Ectodermal cell (in vitro differentiated cells): ENCODE data around the gene SGCA.
A peak's percentile ranks its signal among the peaks of the same experiment; 100 is the strongest.

Experiments
- H3K27ac ChIP-seq: 2 replicates; pipeline ENCODE4 v1.7.0; 2013; ENCODE audit warnings: mild to moderate bottlenecking, low read depth, low read length; ENCODE audit not compliant: insufficient read depth, poor library complexity, severe bottlenecking
- H3K27me3 ChIP-seq: 2 replicates; pipeline ENCODE4 v1.7.0; 2013; ENCODE audit warnings: mild to moderate bottlenecking, low read length; ENCODE audit not compliant: insufficient read depth, control insufficient read depth, poor library complexity, severe bottlenecking
- H3K36me3 ChIP-seq: one replicate; pipeline ENCODE4 v1.7.0; 2013; ENCODE audit warnings: low read length; ENCODE audit not compliant: control insufficient read depth, insufficient read depth
- H3K4me1 ChIP-seq: one replicate; pipeline ENCODE4 v1.7.0; 2013; ENCODE audit warnings: low read length; ENCODE audit not compliant: control insufficient read depth, insufficient read depth
- H3K4me3 ChIP-seq: 2 replicates; pipeline ENCODE4 v1.7.0; 2013; ENCODE audit warnings: low read depth, low read length, control low read depth; ENCODE audit not compliant: insufficient read depth
- H3K9me3 ChIP-seq: 2 replicates; pipeline ENCODE4 v1.7.0; 2013; ENCODE audit warnings: mild to moderate bottlenecking, low read length, moderate library complexity; ENCODE audit not compliant: control insufficient read depth
- WGBS, 2 experiments: methylation state at CpG; one replicate each; pipeline ENCODE4 v1.1.7; 2013; ENCODE audit warnings: missing lambda C conversion rate in 2 of 2; 5-methylcytosine and 5-hydroxymethylcytosine counted together

The SGCA gene

DNA sequence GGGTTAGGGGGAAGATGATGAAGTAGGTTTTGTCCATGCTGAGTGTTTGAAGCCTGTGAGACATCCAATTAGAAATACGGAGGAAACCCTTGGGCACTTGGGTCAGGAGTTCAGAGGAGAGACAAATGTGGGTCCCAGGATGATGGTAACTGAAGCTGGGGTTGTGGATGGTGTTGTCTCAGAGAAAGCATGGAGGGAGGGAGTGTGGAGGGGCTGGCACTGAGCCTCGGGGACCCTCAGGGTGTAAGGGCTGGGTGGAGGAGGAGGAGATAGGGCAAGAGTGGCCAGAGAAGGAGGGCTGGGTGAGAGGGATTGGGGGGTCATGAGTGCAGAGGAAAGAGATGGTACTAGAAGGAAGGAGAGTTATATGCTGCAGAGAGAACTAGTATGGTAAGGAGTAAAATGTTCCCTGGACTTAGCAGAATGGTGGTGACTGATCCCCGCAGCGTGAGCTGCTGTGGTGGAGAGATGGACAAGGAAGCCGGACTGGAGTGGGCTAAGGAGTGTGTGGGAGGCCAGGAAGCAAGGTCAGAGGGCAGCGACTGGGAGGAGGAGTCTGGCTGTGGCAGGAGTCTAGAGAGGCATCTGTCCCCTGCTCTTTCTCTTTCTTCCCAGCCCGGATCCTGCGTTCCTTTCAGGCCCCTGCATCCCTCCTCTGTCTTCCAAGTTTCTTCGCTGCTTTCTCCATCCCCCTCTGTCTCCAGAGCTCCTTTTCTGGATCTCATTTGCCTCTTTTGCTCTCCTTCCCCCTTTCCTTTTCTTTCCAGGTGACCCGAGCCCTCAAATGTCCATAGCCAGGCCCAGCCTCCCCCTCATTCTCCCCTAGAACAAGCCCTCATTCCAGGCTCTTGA is 39.5 kb downstream of the SGCA start:
- peaks cover 29% of the 10 kb centered on the region for H3K4me1 ChIP-seq
- H3K27ac ChIP-seq: no peak overlapping the region
- WGBS, 2 experiments: 70 to 73% methylated on average over 10 of the region's 10 CpGs

DNA sequence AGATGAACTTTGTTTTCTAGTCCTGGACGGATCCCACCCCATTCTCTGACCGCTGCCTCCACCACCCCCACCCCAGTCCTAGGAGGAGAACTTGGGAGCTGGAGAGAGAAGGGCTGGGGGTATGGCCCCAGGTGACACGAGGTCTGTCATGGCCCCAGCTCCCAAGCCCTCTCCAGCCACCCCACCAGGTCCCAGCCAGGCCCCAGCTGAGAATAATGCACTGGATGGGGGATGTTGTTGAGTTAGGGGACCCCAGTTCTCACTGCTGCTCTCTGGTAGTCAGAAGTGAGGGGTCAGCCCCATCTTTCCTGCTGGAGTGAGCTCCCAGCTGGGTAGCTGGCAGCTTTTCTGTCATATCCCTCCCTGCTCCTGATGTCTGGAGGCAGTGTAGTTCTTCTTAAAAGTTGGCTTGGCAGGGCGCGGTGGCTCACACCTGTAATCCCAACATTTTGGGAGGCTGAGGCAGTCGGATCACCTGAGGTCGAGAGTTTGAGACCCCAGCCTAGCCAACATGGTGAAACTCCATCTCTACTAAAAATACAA is 40.2 kb downstream of the SGCA start:
- no peaks in the 10 kb centered on the region for H3K9me3 ChIP-seq
- no peak overlapping the region for H3K27ac ChIP-seq
- H3K4me1 ChIP-seq: peaks cover 36% of the 10 kb centered on the region
- no peaks in the 10 kb centered on the region for H3K36me3 ChIP-seq
- no peak overlapping the region for H3K4me3 ChIP-seq
- peaks cover 35% of the 10 kb centered on the region for H3K27me3 ChIP-seq
- 91 to 93% methylated on average over 5 to 7 of the region's 7 CpGs for WGBS, 2 experiments

More for the DNA sequence above, 39.5 kb downstream of the SGCA start:
- Histone ChIP-seq H3K27me3 (peaks cover 37% of the 10 kb centered on the region), H3K36me3 (no peaks in the 10 kb centered on the region), H3K9me3 (no peaks in the 10 kb centered on the region), H3K4me3 (no peak overlapping the region)

DNA sequence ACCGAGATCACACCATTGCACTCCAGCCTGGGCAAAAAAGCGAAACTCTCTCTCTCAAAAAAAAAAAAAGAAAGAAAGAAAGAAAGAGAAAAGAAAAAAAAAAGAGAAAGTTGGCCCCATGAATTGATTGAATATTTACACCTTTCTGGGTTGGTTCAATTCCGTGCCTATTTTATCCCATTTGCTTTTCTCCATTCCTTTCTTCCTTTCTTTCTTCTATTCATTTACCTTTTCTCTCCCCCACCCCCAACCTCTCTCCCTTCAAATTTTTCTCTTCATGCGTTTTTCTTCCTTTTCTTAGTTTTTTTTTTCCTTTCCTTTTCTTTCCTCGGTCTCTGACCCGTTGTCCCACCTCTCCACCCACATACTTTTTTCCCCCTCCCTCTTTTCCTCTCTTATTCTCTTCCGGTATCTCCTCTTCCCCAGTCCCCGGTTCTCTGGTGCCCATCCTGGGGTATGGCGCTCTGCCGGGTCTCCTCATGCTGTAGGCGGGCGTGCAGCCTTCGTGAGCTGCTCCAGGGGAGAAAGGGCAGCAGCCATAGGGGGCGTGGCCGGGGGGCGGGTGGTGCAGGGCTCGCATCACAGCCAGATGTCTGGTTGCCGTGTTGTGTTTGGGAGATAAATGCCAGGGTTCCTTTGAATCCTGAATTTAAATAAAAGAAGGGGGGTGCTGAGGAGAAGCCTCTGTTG is 40.9 kb downstream of the SGCA start:
- Histone ChIP-seq H3K27me3 (peaks cover 28% of the 10 kb centered on the region), H3K9me3 (no peaks in the 10 kb centered on the region), H3K27ac (no peak overlapping the region), H3K4me3 (no peak overlapping the region), H3K36me3 (no peaks in the 10 kb centered on the region), H3K4me1 (peaks cover 41% of the 10 kb centered on the region)
- 16 to 24% methylated on average over 16 to 18 of the region's 18 CpGs for WGBS, 2 experiments

GRCh38 chr17:50207315-50207714 is 41.5 kb downstream of the SGCA start:
- Histone ChIP-seq H3K27ac (no peak overlapping the region), H3K4me3 (no peak overlapping the region), H3K27me3 (peaks cover 23% of the 10 kb centered on the region), H3K36me3 (no peaks in the 10 kb centered on the region), H3K9me3 (no peaks in the 10 kb centered on the region), H3K4me1 (peaks cover 46% of the 10 kb centered on the region)
- WGBS, 2 experiments: 68 to 74% methylated on average over 5 of the region's 5 CpGs

DNA sequence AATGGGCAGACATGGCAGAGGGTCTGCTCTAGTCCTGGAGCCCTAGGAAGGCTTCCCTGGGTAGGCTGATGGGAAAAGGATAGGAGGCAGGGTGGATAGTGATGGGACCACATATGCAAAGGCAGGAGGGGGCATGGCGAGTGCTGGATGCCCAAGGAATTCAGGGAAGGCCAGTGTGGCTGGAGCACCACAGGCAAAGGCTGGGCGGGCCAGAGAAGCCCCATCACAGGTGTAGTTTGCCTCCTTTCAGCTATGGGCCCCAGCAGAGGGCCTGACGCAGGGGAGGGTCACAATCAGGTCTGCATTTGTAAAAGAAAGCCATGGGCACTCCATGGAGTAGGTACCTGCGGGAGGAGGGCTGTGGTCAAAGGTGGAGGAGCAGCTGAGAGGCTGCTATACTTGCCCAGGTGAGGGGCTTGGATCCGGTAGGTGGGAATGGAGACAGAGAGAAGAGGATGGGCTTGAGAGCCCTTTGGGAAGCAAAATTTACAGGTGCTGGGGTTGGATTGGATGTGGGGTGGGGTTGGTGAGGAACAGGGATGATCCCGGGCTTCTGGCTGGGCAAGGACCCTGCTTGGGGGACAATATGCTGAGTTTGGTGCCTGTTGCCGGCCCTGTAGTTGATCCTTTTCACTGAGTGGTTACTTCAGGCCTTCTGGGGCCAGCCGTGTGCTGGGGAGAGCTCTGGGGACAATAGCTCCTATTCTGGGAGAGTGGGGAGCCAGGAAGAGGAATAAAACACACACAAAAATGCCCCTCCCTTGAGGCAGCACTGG is 42.2 kb downstream of the SGCA start:
- H3K27ac ChIP-seq: no peak overlapping the region
- peaks cover 16% of the 10 kb centered on the region for H3K27me3 ChIP-seq
- no peaks in the 10 kb centered on the region for H3K36me3 ChIP-seq
- peaks cover 52% of the 10 kb centered on the region for H3K4me1 ChIP-seq
- WGBS, 2 experiments: 73 to 74% methylated on average over 8 of the region's 8 CpGs
- no peak overlapping the region for H3K4me3 ChIP-seq
- H3K9me3 ChIP-seq: no peaks in the 10 kb centered on the region

DNA sequence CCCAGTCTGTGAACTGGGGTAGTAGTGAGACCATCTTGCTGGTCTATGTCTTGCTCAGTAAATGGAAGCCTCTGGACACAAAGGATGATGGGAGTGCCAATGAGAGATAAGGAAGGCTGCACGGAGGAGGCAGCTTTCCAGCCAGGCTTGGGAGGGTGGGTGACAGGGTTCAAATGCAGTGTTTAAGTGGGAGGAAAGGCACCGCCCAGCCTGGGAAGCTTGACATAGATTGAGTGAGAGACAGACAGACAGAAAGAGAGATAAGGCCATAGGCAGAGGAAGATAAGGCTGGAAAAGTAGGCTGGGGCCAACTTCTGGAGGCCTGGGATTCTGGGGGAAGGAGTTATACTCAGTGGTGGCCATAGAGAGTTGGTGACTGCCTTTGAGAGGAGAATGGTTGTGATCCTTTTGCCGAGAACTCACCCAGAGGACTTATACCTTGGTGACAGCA is 42.8 kb downstream of the SGCA start:
- Histone ChIP-seq H3K36me3 (no peaks in the 10 kb centered on the region), H3K27ac (no peak overlapping the region), H3K9me3 (no peaks in the 10 kb centered on the region), H3K4me3 (no peak overlapping the region), H3K4me1 (peaks cover 55% of the 10 kb centered on the region), H3K27me3 (peaks cover 10% of the 10 kb centered on the region)
- 89 to 93% methylated on average over 3 of the region's 3 CpGs for WGBS, 2 experiments

DNA sequence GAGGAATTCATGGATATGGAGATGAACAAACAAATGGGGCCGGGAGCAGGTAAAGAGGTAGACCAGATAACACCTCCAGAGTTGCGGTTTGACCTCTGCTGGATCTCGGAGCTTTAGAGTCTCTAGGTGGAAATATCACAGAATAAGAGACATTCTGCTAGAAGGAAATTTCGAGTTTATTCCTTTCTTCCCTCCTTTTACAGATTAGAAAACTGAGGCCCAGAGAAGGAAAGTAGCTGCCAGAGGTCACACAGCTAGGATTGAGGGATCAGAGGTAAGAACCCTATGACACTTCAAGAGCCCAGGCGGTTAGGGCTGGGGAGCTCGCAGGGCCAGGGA is 43.3 kb downstream of the SGCA start:
- 95 to 97% methylated on average over 6 of the region's 6 CpGs for WGBS, 2 experiments
- Histone ChIP-seq H3K27ac (no peak overlapping the region), H3K4me3 (no peak overlapping the region)

DNA sequence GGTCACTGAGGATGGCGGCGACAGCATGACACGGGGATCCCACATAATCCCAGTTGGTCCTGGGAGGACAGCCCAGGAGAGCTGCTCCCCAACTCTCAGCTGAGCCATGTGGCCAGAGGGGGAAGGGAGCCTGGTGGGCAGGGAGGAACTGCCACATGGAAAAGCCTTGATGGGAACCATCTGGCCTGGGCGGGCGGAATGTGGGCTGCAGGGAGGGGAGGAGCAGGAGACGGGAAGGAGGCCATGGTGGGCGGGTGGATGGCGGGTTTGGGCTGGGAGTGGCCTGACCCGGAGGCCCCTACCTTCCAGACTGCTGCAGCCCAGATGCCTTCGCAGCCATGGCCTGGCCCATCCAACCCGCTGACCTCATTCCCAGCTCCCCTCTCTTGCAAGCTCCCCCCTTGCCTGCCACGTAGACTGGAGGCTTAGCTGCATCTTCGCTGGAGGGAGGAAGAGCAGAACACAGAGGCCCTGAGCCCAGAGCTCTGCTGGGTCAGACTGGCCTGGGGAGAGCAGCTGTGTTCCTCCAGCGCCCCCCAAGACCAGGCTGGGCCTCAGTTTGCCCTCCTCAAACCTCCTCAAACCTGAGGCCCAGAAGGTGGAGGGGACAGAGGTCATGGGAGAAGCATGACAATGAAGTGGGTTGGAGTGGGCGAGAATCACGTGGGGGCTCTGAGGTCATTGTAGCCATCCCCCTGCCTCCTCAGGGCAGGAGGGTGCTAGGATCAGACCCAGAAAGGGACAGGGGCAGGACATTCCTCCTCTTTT is 43.9 kb downstream of the SGCA start:
- Histone ChIP-seq H3K9me3 (no peaks in the 10 kb centered on the region), H3K4me1 (peaks cover 55% of the 10 kb centered on the region), H3K36me3 (no peaks in the 10 kb centered on the region), H3K4me3 (no peak overlapping the region), H3K27ac (peak overlapping the region; percentile 67), H3K27me3 (peaks cover 5% of the 10 kb centered on the region)
- 42 to 43% methylated on average over 16 of the region's 16 CpGs for WGBS, 2 experiments

More for the DNA sequence above, 43.3 kb downstream of the SGCA start:
- Histone ChIP-seq H3K27me3 (peaks cover 10% of the 10 kb centered on the region), H3K9me3 (no peaks in the 10 kb centered on the region), H3K36me3 (no peaks in the 10 kb centered on the region), H3K4me1 (peaks cover 55% of the 10 kb centered on the region)
